HCT116 (cell line): ENCODE results near the gene CD63. TPM values are rescaled to one million over a fixed set of nuclear protein-coding genes. Genes with fewer than 3 reads are reported as not detected.
A peak's percentile ranks its signal among the peaks of the same experiment; 100 is the strongest.

Experiments
- ATAC-seq: fragments of 200-7000 bp; cut with Tn5 transposase; 2 replicates; pipeline ENCODE4 v1.9.1; 2020; ENCODE audit warnings: mild to moderate bottlenecking, moderate library complexity
- BruUV-seq: library from RNA; stranded (reverse); fragments of 400-500 nt; replicated peaks from 2 replicates; lab custom pipeline; 2021; lab: Mats Ljungman, UMichigan
- CTCF ChIA-PET: fragments of 300-600 bp; sonication (Branson Sonifier 250); formaldehyde crosslinking; loops from one replicate; lab custom pipeline; 2021; ENCODE audit warnings: antibody characterized with exemption; lab: Charles Lee
- POLR2A ChIA-PET: fragments of 300-600, 350-600 bp; sonication (Branson Sonifier 250); formaldehyde crosslinking; loops from one replicate; lab custom pipeline; 2021; ENCODE audit warnings: antibody characterized with exemption; lab: Charles Lee
- RAD21 ChIA-PET, 2 experiments: fragments of 300-600 bp; sonication (Branson Sonifier 250); formaldehyde crosslinking; loops; one replicate each; lab custom pipeline; 2023; ENCODE audit warnings: low total read pairs in 2 of 2; ENCODE audit not compliant: uncharacterized antibody in 2 of 2, unreplicated experiment in 2 of 2, low non-redundant PET in 1 of 2; lab: Charles Lee
- DNase-seq: peaks from one replicate; pipeline ENCODE4 v3.0.0-alpha.2; 2010; ENCODE audit warnings: low read depth, low spot score
- H2AFZ ChIP-seq: fragments of 200-600 bp; shearing (Covaris generic), sonication (generic); 2 replicates; pipeline ENCODE4 v1.6.1; 2017; ENCODE audit warnings: low read depth, mixed run types, mixed read lengths, antibody characterized with exemption, low read length; ENCODE audit not compliant: poor library complexity, severe bottlenecking
- H3K27ac ChIP-seq: 2 replicates; pipeline ENCODE4 v1.5.1; 2012; ENCODE audit warnings: low read depth, low read length
- H3K27me3 ChIP-seq: fragments of 200-600 bp; sonication (generic); 2 replicates; pipeline ENCODE4 v1.6.1; 2016; ENCODE audit warnings: mixed run types, low read length, mixed read lengths; ENCODE audit not compliant: insufficient read depth
- H3K36me3 ChIP-seq, 2 experiments: fragments of 200-500 bp in 1 of 2; fragments of 200-600 bp in 1 of 2; sonication (Bioruptor generic) in 1 of 2; sonication (generic) in 1 of 2; 2 replicates each; pipeline versions ENCODE4 v1.5.1 to v1.6.1; 2014 to 2016; ENCODE audit warnings: low read length in 2 of 2, inconsistent platforms in 1 of 2, mixed read lengths in 1 of 2, mixed run types in 1 of 2; ENCODE audit not compliant: insufficient read depth in 2 of 2, control insufficient read depth in 1 of 2
- H3K4me1 ChIP-seq, 2 experiments: fragments of 200-600 bp in 1 of 2; sonication (generic) in 1 of 2; 2 replicates each; pipeline versions ENCODE4 v1.5.1 to v1.6.1; 2012 to 2017; ENCODE audit warnings: low read length in 2 of 2, inconsistent platforms in 1 of 2, mild to moderate bottlenecking in 1 of 2, mixed read lengths in 1 of 2, mixed run types in 1 of 2, moderate library complexity in 1 of 2; ENCODE audit not compliant: insufficient read depth in 2 of 2, control insufficient read depth in 1 of 2
- H3K4me2 ChIP-seq: fragments of 200-600 bp; sonication (generic); 2 replicates; pipeline ENCODE4 v1.6.1; 2017; ENCODE audit warnings: mixed run types, low read length, mixed read lengths
- H3K4me3 ChIP-seq, 2 experiments: fragments of 200-600 bp in 1 of 2; sonication (generic) in 1 of 2; replicated peaks in 1 of 2; 2 replicates each; pipeline ENCODE4 v1.5.1; 2011 to 2016; ENCODE audit warnings: low read length in 2 of 2, control low read depth in 1 of 2, low read depth in 1 of 2, mild to moderate bottlenecking in 1 of 2, mixed read lengths in 1 of 2, mixed run types in 1 of 2
- H3K79me2 ChIP-seq: fragments of 200-600 bp; sonication (generic); 2 replicates; pipeline ENCODE4 v1.6.1; 2017; ENCODE audit warnings: mild to moderate bottlenecking, mixed run types, low read length, moderate library complexity, mixed read lengths; ENCODE audit not compliant: insufficient read depth
- H3K9ac ChIP-seq: fragments of 200-600 bp; sonication (generic); 2 replicates; pipeline ENCODE4 v1.6.1; 2016; ENCODE audit warnings: low read length, mixed read lengths
- H3K9me2 ChIP-seq: fragments of 200-600 bp; sonication (generic), shearing (Covaris generic); 2 replicates; pipeline ENCODE4 v1.6.1; 2017; ENCODE audit warnings: mixed run types, mild to moderate bottlenecking, moderate library complexity; ENCODE audit not compliant: insufficient read depth
- H3K9me3 ChIP-seq, 2 experiments: fragments of 200-500 bp in 1 of 2; fragments of 200-600 bp in 1 of 2; sonication (Bioruptor generic) in 1 of 2; sonication (generic) in 1 of 2; 2 replicates each; pipeline ENCODE4 v1.6.1; 2014 to 2017; ENCODE audit warnings: low read length in 2 of 2, mixed read lengths in 2 of 2, inconsistent platforms in 1 of 2, low read depth in 1 of 2, mild to moderate bottlenecking in 1 of 2, mixed run types in 1 of 2, moderate library complexity in 1 of 2; ENCODE audit not compliant: control insufficient read depth in 1 of 2, insufficient read depth in 1 of 2
- H4K20me1 ChIP-seq: fragments of 200-600 bp; sonication (generic), shearing (Covaris generic); 2 replicates; pipeline ENCODE4 v1.6.1; 2017; ENCODE audit warnings: mixed run types, mild to moderate bottlenecking, moderate library complexity; ENCODE audit not compliant: insufficient read depth
- EGR1 ChIP-seq: IDR thresholded peaks from 2 replicates; pipeline ENCODE4 v1.6.1; 2012; ENCODE audit warnings: low read depth
- ELF1 ChIP-seq: IDR thresholded peaks from 2 replicates; pipeline ENCODE4 v1.6.1; 2012; ENCODE audit warnings: low read depth, borderline replicate concordance
- EZH2 ChIP-seq: fragments of 200-600 bp; sonication (generic); IDR thresholded peaks from 2 replicates; pipeline ENCODE4 v1.6.1; 2017; ENCODE audit warnings: antibody characterized with exemption, mixed run types
- POLR2A ChIP-seq: IDR thresholded peaks from 2 replicates; pipeline ENCODE4 v1.7.0; 2011; ENCODE audit warnings: borderline replicate concordance; ENCODE audit not compliant: insufficient read depth, insufficient read length; ENCODE audit errors: extremely low read depth
- POLR2AphosphoS5 ChIP-seq: IDR thresholded peaks from 2 replicates; pipeline ENCODE4 v1.6.1; 2011; ENCODE audit warnings: mild to moderate bottlenecking, low read depth, low read length, moderate library complexity
- RAD21 ChIP-seq: IDR thresholded peaks from 2 replicates; pipeline ENCODE4 v1.6.1; 2012; ENCODE audit warnings: low read depth, mild to moderate bottlenecking
- SP1 ChIP-seq: IDR thresholded peaks from 2 replicates; pipeline ENCODE4 v1.6.1; 2012; ENCODE audit warnings: low read depth
- SRF ChIP-seq: IDR thresholded peaks from 2 replicates; pipeline ENCODE4 v1.6.1; 2012; ENCODE audit warnings: low read depth
- ZBTB33 ChIP-seq: IDR thresholded peaks from 2 replicates; pipeline ENCODE4 v1.6.1; 2011; ENCODE audit warnings: mild to moderate bottlenecking, low read length, moderate library complexity; ENCODE audit not compliant: insufficient replicate concordance; ENCODE audit errors: extremely low read depth
- ZFX ChIP-seq: fragments of 450-650 bp; IDR thresholded peaks from 2 replicates; pipeline ENCODE4 v1.6.1; 2017
- ZNF274 ChIP-seq: fragments of 200-500 bp; sonication (Bioruptor generic); IDR thresholded peaks from 2 replicates; pipeline ENCODE4 v1.6.1; 2014; ENCODE audit warnings: mild to moderate bottlenecking, low read depth, low read length, inconsistent platforms
- intact Hi-C: fragments of 100-400 bp; cut with micrococcal nuclease; formaldehyde crosslinking; loops from 2 replicates; pipeline ENCODE4 v1.10.0; 2022
- total RNA-seq: library from RNA; stranded (reverse); gene quantifications from one replicate; pipeline ENCODE4 v1.2.1, GENCODE V29; 2021; ENCODE audit not compliant: unreplicated experiment

Gene CD63
- total RNA-seq, 1 experiment from 2014 or later: 355 TPM

- ChIA-PET RAD21 (no interaction called here), POLR2A (no interaction called here), CTCF (no interaction called here)
- H3K79me2 ChIP-seq: no peaks in the 10 kb centered on the region
- no peaks in the 10 kb centered on the region for H3K9me3 ChIP-seq
- BruUV-seq: no TSS peak
- H4K20me1 ChIP-seq: no peaks in the 10 kb centered on the region
- no peak for ATAC-seq
- H2AFZ ChIP-seq: no peak overlapping the region
- H3K27ac ChIP-seq: no peak overlapping the region
- peaks cover 4 to 14% of the 10 kb centered on the region in 2 experiments; a peak in 3 of 4 replicates for H3K4me1 ChIP-seq
- peak overlapping the region in 1 of 2 experiments; percentile 57; a peak in 2 of 4 replicates for H3K4me3 ChIP-seq
- intact Hi-C loops: no loop called here
- H3K36me3 ChIP-seq: no peaks in the 10 kb centered on the region
- peak overlapping the region; percentile 81 for H3K4me2 ChIP-seq
- H3K9ac ChIP-seq: no peak overlapping the region
- H3K27me3 ChIP-seq: peaks cover 26% of the 10 kb centered on the region; the same call in 1 of the 2 replicates
- no peak for DNase-seq
- H3K9me2 ChIP-seq: no peaks in the 10 kb centered on the region
- TF ChIP-seq RAD21 (no peak), ZFX (no peak), POLR2A (no peak), POLR2AphosphoS5 (no peak), EGR1 (no peak), EZH2 (no peak), ZBTB33 (no peak), SRF (no peak), ELF1 (no peak), ZNF274 (no peak), SP1 (no peak)
These were observed 20.0 kb downstream of the CD63 start for GRCh38 chr12:55708695-55709233.
